IMR-90 (cell line): ENCODE measurements around the gene OGFOD1. TPM values are rescaled to one million over a fixed set of nuclear protein-coding genes. Genes with fewer than 3 reads are reported as not detected.

ENCODE experiments used
- ATAC-seq: fragments of 200-7000 bp; cut with Tn5 transposase; 2 replicates; pipeline ENCODE4 v1.9.1; 2020; ENCODE audit warnings: low read depth, mild to moderate bottlenecking, moderate library complexity
- BruUV-seq: library from RNA; stranded (reverse); fragments of 400-500 nt; replicated peaks from 2 replicates; lab custom pipeline; 2021; lab: Mats Ljungman, UMichigan
- CTCF ChIA-PET: fragments of 300-600 bp; formaldehyde crosslinking; extraction: SDS; loops from one replicate; lab custom pipeline; 2021; ENCODE audit warnings: antibody characterized with exemption; lab: Yijun Ruan, JAX
- POLR2A ChIA-PET: fragments of 300-600 bp; sonication (Branson Sonifier 250); formaldehyde crosslinking; loops from one replicate; lab custom pipeline; 2022; ENCODE audit warnings: antibody characterized with exemption; ENCODE audit not compliant: unreplicated experiment; lab: Charles Lee
- DNase-seq: peaks from one replicate; pipeline ENCODE4 v3.0.0; 2013
- H2AFZ ChIP-seq: replicated peaks from 2 replicates; pipeline ENCODE3; 2013; ENCODE audit warnings: low read length, mild to moderate bottlenecking; ENCODE audit not compliant: poor library complexity
- H2AK5ac ChIP-seq: 2 replicates; pipeline ENCODE4 v1.6.1; 2013; ENCODE audit warnings: low read depth, low read length, inconsistent platforms
- H2AK9ac ChIP-seq: replicated peaks from 2 replicates; pipeline ENCODE3; 2013; ENCODE audit warnings: mild to moderate bottlenecking, low read depth, low read length, moderate library complexity; ENCODE audit not compliant: poor library complexity
- H2BK120ac ChIP-seq: 2 replicates; pipeline ENCODE4 v1.6.1; 2013; ENCODE audit warnings: low read depth, low read length, inconsistent platforms
- H2BK15ac ChIP-seq: 3 replicates; pipeline ENCODE4 v1.6.1; 2013; ENCODE audit warnings: low read depth, low read length, inconsistent platforms
- H2BK20ac ChIP-seq: 2 replicates; pipeline ENCODE4 v1.6.1; 2013; ENCODE audit warnings: low read depth, mild to moderate bottlenecking, inconsistent platforms, low read length, moderate library complexity
- H2BK5ac ChIP-seq: 2 replicates; pipeline ENCODE4 v1.6.1; 2013; ENCODE audit warnings: mild to moderate bottlenecking, low read depth, low read length, inconsistent platforms; ENCODE audit not compliant: poor library complexity, severe bottlenecking
- H3K14ac ChIP-seq: replicated peaks from 2 replicates; pipeline ENCODE4 v1.6.1; 2013; ENCODE audit warnings: low read depth, low read length, inconsistent platforms
- H3K18ac ChIP-seq: 2 replicates; pipeline ENCODE4 v1.6.1; 2013; ENCODE audit warnings: low read depth, low read length, control low read depth
- H3K23ac ChIP-seq: 2 replicates; pipeline ENCODE4 v1.6.1; 2013; ENCODE audit warnings: low read depth, low read length, inconsistent platforms
- H3K27ac ChIP-seq: 2 replicates; pipeline ENCODE4 v1.5.1; 2013; ENCODE audit warnings: mild to moderate bottlenecking, control low read depth, low read length; ENCODE audit not compliant: insufficient read depth
- H3K27me3 ChIP-seq: 2 replicates; pipeline ENCODE4 v1.6.1; 2013; ENCODE audit warnings: low read length; ENCODE audit not compliant: control insufficient read depth, insufficient read depth
- H3K36me3 ChIP-seq: 2 replicates; pipeline ENCODE4 v1.6.1; 2013; ENCODE audit warnings: low read length, mixed read lengths; ENCODE audit not compliant: control insufficient read depth, insufficient read depth
- H3K4ac ChIP-seq: 2 replicates; pipeline ENCODE4 v1.6.1; 2013; ENCODE audit warnings: low read depth, low read length, inconsistent platforms
- H3K4me1 ChIP-seq: 2 replicates; pipeline ENCODE4 v1.6.1; 2013; ENCODE audit warnings: low read length, mixed read lengths; ENCODE audit not compliant: control insufficient read depth, insufficient read depth
- H3K4me2 ChIP-seq: 2 replicates; pipeline ENCODE4 v1.6.1; 2013; ENCODE audit warnings: low read depth, mild to moderate bottlenecking, control low read depth, low read length, moderate library complexity
- H3K4me3 ChIP-seq: 2 replicates; pipeline ENCODE4 v1.5.1; 2013; ENCODE audit warnings: low read depth, mild to moderate bottlenecking, control low read depth, low read length, moderate library complexity; ENCODE audit not compliant: insufficient read depth
- H3K56ac ChIP-seq: 2 replicates; pipeline ENCODE4 v1.6.1; 2013; ENCODE audit warnings: low read length, inconsistent platforms; ENCODE audit not compliant: insufficient read depth; ENCODE audit errors: extremely low read depth
- H3K79me1 ChIP-seq, 2 experiments: 2 replicates each; pipeline ENCODE4 v1.6.1; 2013; ENCODE audit warnings: low read length in 2 of 2, inconsistent platforms in 1 of 2, low read depth in 1 of 2
- H3K9ac ChIP-seq: 2 replicates; pipeline ENCODE4 v1.6.1; 2013; ENCODE audit warnings: low read depth, low read length, control low read depth
- H3K9me1 ChIP-seq: 2 replicates; pipeline ENCODE4 v1.6.1; 2013; ENCODE audit warnings: low read length, inconsistent platforms; ENCODE audit not compliant: insufficient read depth
- H3K9me3 ChIP-seq: 2 replicates; pipeline ENCODE4 v1.6.1; 2013; ENCODE audit warnings: low read length; ENCODE audit not compliant: control insufficient read depth, insufficient read depth
- H4K20me1 ChIP-seq: 2 replicates; pipeline ENCODE4 v1.6.1; 2013; ENCODE audit warnings: low read length, inconsistent platforms; ENCODE audit not compliant: insufficient read depth
- H4K5ac ChIP-seq: 2 replicates; pipeline ENCODE4 v1.6.1; 2013; ENCODE audit warnings: mild to moderate bottlenecking, low read depth, low read length, control low read depth
- H4K8ac ChIP-seq, 2 experiments: 2 replicates each; pipeline ENCODE4 v1.6.1; 2013; ENCODE audit warnings: low read depth in 2 of 2, low read length in 2 of 2, control low read depth in 1 of 2, inconsistent platforms in 1 of 2
- H4K91ac ChIP-seq: 2 replicates; pipeline ENCODE4 v1.6.1; 2013; ENCODE audit warnings: low read depth, low read length, inconsistent platforms; ENCODE audit not compliant: insufficient read depth
- CEBPB ChIP-seq: IDR thresholded peaks from 2 replicates; pipeline ENCODE4 v1.6.1; 2012; ENCODE audit warnings: low read depth, low read length, improper control_type of control experiment
- CHD1 ChIP-seq: IDR thresholded peaks from 2 replicates; pipeline ENCODE4 v1.6.1; 2012; ENCODE audit warnings: low read depth, low read length, improper control_type of control experiment
- CTCF ChIP-seq: conservative IDR thresholded peaks from 2 replicates; pipeline ENCODE4 v1.5.1; 2012; ENCODE audit warnings: mild to moderate bottlenecking, low read depth, low read length, improper control_type of control experiment
- ELK1 ChIP-seq: fragments of 150-350 bp; IDR thresholded peaks from 2 replicates; pipeline ENCODE4 v1.6.1; 2016; ENCODE audit warnings: low read depth, mild to moderate bottlenecking, low read length, moderate library complexity, borderline replicate concordance
- FOS ChIP-seq: fragments of 150-350 bp; IDR thresholded peaks from 2 replicates; pipeline ENCODE4 v1.6.1; 2016; ENCODE audit warnings: low read depth, low read length
- MAFK ChIP-seq: IDR thresholded peaks from 2 replicates; pipeline ENCODE4 v1.6.1; 2012; ENCODE audit warnings: low read depth, low read length, improper control_type of control experiment
- MXI1 ChIP-seq: IDR thresholded peaks from 2 replicates; pipeline ENCODE4 v1.6.1; 2012; ENCODE audit warnings: low read depth, mild to moderate bottlenecking, low read length, moderate library complexity, borderline replicate concordance
- RCOR1 ChIP-seq: IDR thresholded peaks from 2 replicates; pipeline ENCODE4 v1.6.1; 2012; ENCODE audit warnings: mild to moderate bottlenecking, low read length, improper control_type of control experiment; ENCODE audit not compliant: insufficient replicate concordance
- SMC3 ChIP-seq: fragments of 150-350 bp; IDR thresholded peaks from 2 replicates; pipeline ENCODE4 v1.6.1; 2016; ENCODE audit warnings: low read depth, mild to moderate bottlenecking, antibody characterized with exemption, low read length, moderate library complexity
- WGBS, 2 experiments: methylation state at CpG; one replicate each; pipeline versions ENCODE4 v1.1.5 to v1.1.7; 2013; ENCODE audit warnings: missing lambda C conversion rate in 2 of 2; ENCODE audit not compliant: insufficient read length in 1 of 2; ENCODE audit errors: extremely low coverage in 2 of 2; 5-methylcytosine and 5-hydroxymethylcytosine counted together
- dilution Hi-C: fragments of 300-500 bp; cut with HindIII; formaldehyde crosslinking; loops from one replicate; pipeline ENCODE4 v1.14.3; 2018; ENCODE audit warnings: low sequenced_read_pairs; ENCODE audit not compliant: unreplicated experiment
- in situ Hi-C: fragments of 300-500 bp; cut with MboI; formaldehyde crosslinking; loops from 3 replicates; pipeline ENCODE4 v1.14.3; 2019; ENCODE audit warnings: low sequenced_read_pairs, inconsistent platforms, mixed read lengths
- intact Hi-C: fragments of 100-400 bp; cut with micrococcal nuclease; formaldehyde crosslinking; loops from 2 replicates; pipeline ENCODE4 v1.10.0; 2022
- polyA plus RNA-seq, 3 experiments: library from polyadenylated mRNA; depleted of rRNA; stranded (reverse); fragments of >200 nt; gene quantifications; 2 replicates each; pipeline ENCODE4 v1.2.3, GENCODE V29; 2012; ENCODE audit warnings: low replicate concordance in 1 of 3
- total RNA-seq: library from RNA; depleted of rRNA; stranded (reverse); fragments of >200 nt; gene quantifications from 2 replicates; pipeline ENCODE4 v1.2.3, GENCODE V29; 2012

Gene OGFOD1
- total and polyA plus RNA-seq, 2 of the 4 experiments (the other 2 are of a cell fraction): 43.5 to 103 TPM

- Histone ChIP-seq H3K23ac (peak within 1 kb of the TSS; percentile 74; the same call in 1 of the 2 replicates), H3K14ac (peak within 1 kb of the TSS; percentile 97), H3K9me1 (peaks cover 6% of the 10 kb centered on the region), H3K27ac (peak within 1 kb of the TSS; percentile 76), H3K18ac (peak within 1 kb of the TSS; percentile 81), H3K9ac (peak within 1 kb of the TSS; percentile 95), H3K27me3 (no peaks in the 10 kb centered on the region), H2BK5ac (peak within 1 kb of the TSS; percentile 72), H2AK9ac (peak within 1 kb of the TSS; percentile 79), H3K4ac (peak within 1 kb of the TSS; percentile 91), H4K91ac (peak within 1 kb of the TSS; percentile 95), H3K4me3 (peak within 1 kb of the TSS; percentile 92), H4K20me1 (0 out of 2 replicates have a peak, but pooled peaks cover 6% of the 10 kb centered on the region), H4K5ac (peak within 1 kb of the TSS; percentile 100), H3K36me3 (no peaks in the 10 kb centered on the region), H2AK5ac (peak within 1 kb of the TSS; percentile 59; the same call in 1 of the 2 replicates), H3K9me3 (no peaks in the 10 kb centered on the region), H2BK120ac (peak within 1 kb of the TSS; percentile 36), H2BK20ac (no peak within 1 kb of the TSS), H2AFZ (peak within 1 kb of the TSS; percentile 98), H2BK15ac (0 out of 3 replicates have a peak within 1 kb of the TSS, but pooled peaks have one; percentile 34), H3K79me1 (peaks cover 21 to 23% of the 10 kb centered on the region in 2 experiments), H4K8ac (peak within 1 kb of the TSS; percentile 99 to 100), H3K4me1 (peaks cover 2% of the 10 kb centered on the region; the same call in 1 of the 2 replicates), H3K4me2 (peak within 1 kb of the TSS; percentile 99), H3K56ac (peak within 1 kb of the TSS; percentile 69; the same call in 1 of the 2 replicates)
- intact Hi-C loops (no loop called here), dilution Hi-C loops (no loop called here), in situ Hi-C loops (no loop called here)
- BruUV-seq: no TSS peak
- DNase-seq (peak; percentile 71), ATAC-seq (peak; percentile 99)
- TF ChIP-seq SMC3 (no peak), MXI1 (no peak), ELK1 (no peak), RCOR1 (no peak), CHD1 (no peak), CTCF (no peak), CEBPB (no peak), MAFK (no peak), FOS (no peak)
- CTCF ChIA-PET: no interaction called here
- 1% methylated on average over 17 of the region's 65 CpGs; no CpG with 5 or more reads in 1 of the 2 experiments for WGBS, 2 experiments
- POLR2A ChIA-PET: no interaction called here
Observed at GRCh38 chr16:56519459-56520250, 68.3 kb downstream of the OGFOD1 start, which contains the start of gene BBS2. TSS of gene BBS2 (minus strand) at chr16:56520024. CDS start at chr16:56519862, 162 bp downstream.
